ENCODE results near the gene PRDX2. TPM values are rescaled to one million over a fixed set of nuclear protein-coding genes. Genes with fewer than 3 reads are reported as not detected.

Gene PRDX2
- polyA plus RNA-seq, 1 of the 3 experiments (the other 2 are of a cell fraction): 341 TPM

DNA sequence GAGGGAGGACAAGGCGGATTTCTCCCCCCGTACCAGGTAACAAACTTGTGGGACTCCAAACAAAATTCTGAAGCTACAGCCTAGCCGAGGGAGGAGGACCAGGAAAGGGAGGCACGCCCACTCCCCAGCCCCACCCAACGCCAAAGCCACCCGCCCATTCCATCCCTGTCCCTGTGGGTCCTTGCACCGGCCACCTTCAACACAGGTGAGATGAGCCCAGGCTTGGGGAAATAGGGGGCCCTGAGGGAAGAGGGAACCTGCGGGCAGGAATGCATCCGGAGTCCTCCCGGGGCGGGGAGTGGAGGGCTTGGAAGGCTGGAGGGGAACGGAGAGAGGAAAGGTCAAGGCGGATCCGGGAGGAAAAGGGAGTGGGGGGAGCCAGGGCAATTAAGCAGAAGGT lies 50.0 kb downstream of the PRDX2 start, which contains the start of gene BEST2:
Gene BEST2 (plus strand): TSS at position 157 of the 400 bp plus-strand sequence. CDS start 802 bp downstream, outside the sequence.
- TF ChIP-seq RXRA (IDR thresholded peaks at IDR 0.05; ENCODE audit: borderline replicate concordance, low read depth) (no peak), RFX5 (IDR thresholded peaks at IDR 0.05; ENCODE audit: low read length) (no peak), USF2 (IDR thresholded peaks at IDR 0.05; ENCODE audit: borderline replicate concordance, low read depth, low read length) (no peak), JUND (IDR thresholded peaks at IDR 0.05) (no peak)
- TF ChIP-seq, protein P1, sequence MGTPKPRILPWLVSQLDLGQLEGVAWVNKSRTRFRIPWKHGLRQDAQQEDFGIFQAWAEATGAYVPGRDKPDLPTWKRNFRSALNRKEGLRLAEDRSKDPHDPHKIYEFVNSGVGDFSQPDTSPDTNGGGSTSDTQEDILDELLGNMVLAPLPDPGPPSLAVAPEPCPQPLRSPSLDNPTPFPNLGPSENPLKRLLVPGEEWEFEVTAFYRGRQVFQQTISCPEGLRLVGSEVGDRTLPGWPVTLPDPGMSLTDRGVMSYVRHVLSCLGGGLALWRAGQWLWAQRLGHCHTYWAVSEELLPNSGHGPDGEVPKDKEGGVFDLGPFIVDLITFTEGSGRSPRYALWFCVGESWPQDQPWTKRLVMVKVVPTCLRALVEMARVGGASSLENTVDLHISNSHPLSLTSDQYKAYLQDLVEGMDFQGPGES (IDR thresholded peaks at IDR 0.05; ENCODE audit: low read depth, low read length): no peak
- Histone ChIP-seq H2AFZ (ENCODE audit: low read depth) (no peak within 1 kb of the TSS), H3K9me3 (no peaks in the 10 kb centered on the region), H3K9ac (no peak within 1 kb of the TSS), H3K4me2 (no peak within 1 kb of the TSS), H3K9me2 (no peaks in the 10 kb centered on the region), H3K27me3 (ENCODE audit: insufficient read depth) (peaks cover 40% of the 10 kb centered on the region), H4K20me1 (ENCODE audit: insufficient read depth) (no peaks in the 10 kb centered on the region), H3F3A (replicated peaks; ENCODE audit: insufficient read depth) (no peaks in the 10 kb centered on the region), H3K27ac (ENCODE audit: low read depth in 2 of 2, low read length in 1 of 2) (no peak within 1 kb of the TSS), H3K4me3 (ENCODE audit: low read depth in 2 of 2, low read length in 1 of 2) (no peak within 1 kb of the TSS), H3K4me1 (ENCODE audit: control insufficient read depth in 1 of 2, insufficient read depth in 2 of 2, low read depth in 1 of 2, low read length in 1 of 2) (peaks cover 0 to 8% of the 10 kb centered on the region in 2 experiments), H3K36me3 (replicated peaks in 1 of 2; ENCODE audit: control insufficient read depth in 1 of 2, insufficient read depth in 2 of 2, low read length in 1 of 2) (peaks cover 0 to 8% of the 10 kb centered on the region in 2 experiments), H3K79me2 (ENCODE audit: insufficient read depth) (no peaks in the 10 kb centered on the region)
- POLR2A ChIA-PET: interaction anchor here (0.8 to 1.4 kb wide), 2 partner anchors 9 to 29 kb away, joined by 3 read pairs; no protein-coding TSS in a partner anchor
- 13% methylated on average over 10 of the region's 14 CpGs for WGBS (ENCODE audit: low lambda C conversion rate)
- CTCF ChIA-PET: interaction anchor here (1.3 to 23.9 kb wide), 4 partner anchors 10 to 95 kb away, joined by 3 to 273 read pairs (median 4); no protein-coding TSS in a partner anchor
- DNase-seq: no peak

- Histone ChIP-seq H3K4me2 (no peak overlapping the region), H3K9me3 (no peaks in the 10 kb centered on the region), H3K4me3 (ENCODE audit: low read depth in 2 of 2, low read length in 1 of 2) (no peak overlapping the region), H3K4me1 (ENCODE audit: control insufficient read depth in 1 of 2, insufficient read depth in 2 of 2, low read depth in 1 of 2, low read length in 1 of 2) (peaks cover 0 to 8% of the 10 kb centered on the region in 2 experiments), H3K79me2 (ENCODE audit: insufficient read depth) (no peaks in the 10 kb centered on the region), H3K9ac (no peak overlapping the region), H3K27me3 (ENCODE audit: insufficient read depth) (peaks cover 40% of the 10 kb centered on the region), H3F3A (replicated peaks; ENCODE audit: insufficient read depth) (no peaks in the 10 kb centered on the region), H4K20me1 (ENCODE audit: insufficient read depth) (no peaks in the 10 kb centered on the region), H3K36me3 (replicated peaks in 1 of 2; ENCODE audit: control insufficient read depth in 1 of 2, insufficient read depth in 2 of 2, low read length in 1 of 2) (peaks cover 0 to 9% of the 10 kb centered on the region in 2 experiments), H2AFZ (ENCODE audit: low read depth) (no peak overlapping the region), H3K27ac (ENCODE audit: low read depth in 2 of 2, low read length in 1 of 2) (no peak overlapping the region), H3K9me2 (no peaks in the 10 kb centered on the region)
- 58% methylated on average over 9 of the region's 9 CpGs for WGBS (ENCODE audit: low lambda C conversion rate)
- ChIA-PET POLR2A (interaction anchor here (0.6 to 1.6 kb wide), 2 partner anchors 22 to 1308 kb away, joined by 5 to 6 read pairs; no protein-coding TSS in a partner anchor), CTCF (interaction anchor here (1.3 to 23.9 kb wide), 3 partner anchors 10 to 95 kb away, joined by 4 to 273 read pairs (median 9); no protein-coding TSS in a partner anchor)
- DNase-seq: peak; percentile 28
- TF ChIP-seq FOSL2 (IDR thresholded peaks at IDR 0.05; ENCODE audit: borderline replicate concordance, low read depth): no peak
- TF ChIP-seq, protein P2, sequence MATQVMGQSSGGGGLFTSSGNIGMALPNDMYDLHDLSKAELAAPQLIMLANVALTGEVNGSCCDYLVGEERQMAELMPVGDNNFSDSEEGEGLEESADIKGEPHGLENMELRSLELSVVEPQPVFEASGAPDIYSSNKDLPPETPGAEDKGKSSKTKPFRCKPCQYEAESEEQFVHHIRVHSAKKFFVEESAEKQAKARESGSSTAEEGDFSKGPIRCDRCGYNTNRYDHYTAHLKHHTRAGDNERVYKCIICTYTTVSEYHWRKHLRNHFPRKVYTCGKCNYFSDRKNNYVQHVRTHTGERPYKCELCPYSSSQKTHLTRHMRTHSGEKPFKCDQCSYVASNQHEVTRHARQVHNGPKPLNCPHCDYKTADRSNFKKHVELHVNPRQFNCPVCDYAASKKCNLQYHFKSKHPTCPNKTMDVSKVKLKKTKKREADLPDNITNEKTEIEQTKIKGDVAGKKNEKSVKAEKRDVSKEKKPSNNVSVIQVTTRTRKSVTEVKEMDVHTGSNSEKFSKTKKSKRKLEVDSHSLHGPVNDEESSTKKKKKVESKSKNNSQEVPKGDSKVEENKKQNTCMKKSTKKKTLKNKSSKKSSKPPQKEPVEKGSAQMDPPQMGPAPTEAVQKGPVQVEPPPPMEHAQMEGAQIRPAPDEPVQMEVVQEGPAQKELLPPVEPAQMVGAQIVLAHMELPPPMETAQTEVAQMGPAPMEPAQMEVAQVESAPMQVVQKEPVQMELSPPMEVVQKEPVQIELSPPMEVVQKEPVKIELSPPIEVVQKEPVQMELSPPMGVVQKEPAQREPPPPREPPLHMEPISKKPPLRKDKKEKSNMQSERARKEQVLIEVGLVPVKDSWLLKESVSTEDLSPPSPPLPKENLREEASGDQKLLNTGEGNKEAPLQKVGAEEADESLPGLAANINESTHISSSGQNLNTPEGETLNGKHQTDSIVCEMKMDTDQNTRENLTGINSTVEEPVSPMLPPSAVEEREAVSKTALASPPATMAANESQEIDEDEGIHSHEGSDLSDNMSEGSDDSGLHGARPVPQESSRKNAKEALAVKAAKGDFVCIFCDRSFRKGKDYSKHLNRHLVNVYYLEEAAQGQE (IDR thresholded peaks at IDR 0.05; ENCODE audit: low read depth, low read length): no peak
- TF ChIP-seq CHD2 (IDR thresholded peaks at IDR 0.05; ENCODE audit: low read length, partially characterized antibody): no peak
- TF ChIP-seq MAX (IDR thresholded peaks at IDR 0.05; ENCODE audit: low read depth): no peak
- TF ChIP-seq TEAD4 (IDR thresholded peaks at IDR 0.05; ENCODE audit: borderline replicate concordance, insufficient read depth): no peak
- TF ChIP-seq FOXM1 (IDR thresholded peaks at IDR 0.05; ENCODE audit: low read depth): no peak
- no peak for TF ChIP-seq EZH2phosphoT487 (IDR thresholded peaks at IDR 0.05; ENCODE audit: borderline replicate concordance, low read depth)
- TF ChIP-seq, protein P3, sequence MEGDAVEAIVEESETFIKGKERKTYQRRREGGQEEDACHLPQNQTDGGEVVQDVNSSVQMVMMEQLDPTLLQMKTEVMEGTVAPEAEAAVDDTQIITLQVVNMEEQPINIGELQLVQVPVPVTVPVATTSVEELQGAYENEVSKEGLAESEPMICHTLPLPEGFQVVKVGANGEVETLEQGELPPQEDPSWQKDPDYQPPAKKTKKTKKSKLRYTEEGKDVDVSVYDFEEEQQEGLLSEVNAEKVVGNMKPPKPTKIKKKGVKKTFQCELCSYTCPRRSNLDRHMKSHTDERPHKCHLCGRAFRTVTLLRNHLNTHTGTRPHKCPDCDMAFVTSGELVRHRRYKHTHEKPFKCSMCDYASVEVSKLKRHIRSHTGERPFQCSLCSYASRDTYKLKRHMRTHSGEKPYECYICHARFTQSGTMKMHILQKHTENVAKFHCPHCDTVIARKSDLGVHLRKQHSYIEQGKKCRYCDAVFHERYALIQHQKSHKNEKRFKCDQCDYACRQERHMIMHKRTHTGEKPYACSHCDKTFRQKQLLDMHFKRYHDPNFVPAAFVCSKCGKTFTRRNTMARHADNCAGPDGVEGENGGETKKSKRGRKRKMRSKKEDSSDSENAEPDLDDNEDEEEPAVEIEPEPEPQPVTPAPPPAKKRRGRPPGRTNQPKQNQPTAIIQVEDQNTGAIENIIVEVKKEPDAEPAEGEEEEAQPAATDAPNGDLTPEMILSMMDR (IDR thresholded peaks at IDR 0.05): no peak
- TF ChIP-seq, protein P1 (IDR thresholded peaks at IDR 0.05; ENCODE audit: low read depth, low read length): no peak
These were observed 50.7 kb downstream of the PRDX2 start for GRCh38 chr19:12750851-12751250.
